Lung microvascular endothelial cell (primary cell): ENCODE results near the gene PARD3B. TPM values are rescaled to one million over a fixed set of nuclear protein-coding genes. Genes with fewer than 3 reads are reported as not detected.
A peak's percentile ranks its signal among the peaks of the same experiment; 100 is the strongest.

Experiments
- DNase-seq, 2 donors: peaks; one replicate each; pipeline versions ENCODE4 v3.0.0 to v3.0.0-alpha.2; 2010; ENCODE audit warnings: low read depth in 2 of 2
- total RNA-seq: library from RNA; depleted of rRNA; stranded (reverse); fragments of >200 nt; gene quantifications from 2 replicates; pipeline ENCODE4 v1.2.1, GENCODE V29; 2014

The PARD3B gene
- total RNA-seq, 1 donor from 2014 or later = 10.9 TPM

- no peak for DNase-seq
These were observed 788.1 kb downstream of the PARD3B start for GRCh38 chr2:205333351-205333750.

GRCh38 chr2:205337274-205337673 is 792.0 kb downstream of the PARD3B start:
- DNase-seq = peak in 1 of 2 donors; percentile 11

GRCh38 chr2:205338156-205338555 is 792.9 kb downstream of the PARD3B start:
- no peak for DNase-seq

DNA sequence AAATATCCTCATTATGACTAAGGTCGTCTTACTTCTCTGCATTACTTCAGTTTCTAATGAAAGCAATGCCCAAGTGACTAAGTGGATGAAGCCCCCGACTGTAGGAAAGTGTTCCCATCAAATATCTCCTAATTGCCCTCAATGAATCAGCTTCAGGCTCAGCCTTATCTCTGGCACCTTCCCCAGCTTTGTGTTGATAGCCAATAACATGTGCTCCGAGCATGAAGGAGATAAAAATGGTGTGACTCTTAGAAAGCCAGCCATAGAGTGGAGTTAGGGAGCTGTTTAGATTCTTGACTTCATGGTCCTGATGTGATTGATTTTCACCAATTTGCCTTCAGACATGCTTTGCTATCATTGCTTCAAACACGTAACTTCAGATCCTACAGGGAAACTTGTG is 797.8 kb downstream of the PARD3B start:
- no peak for DNase-seq

- no peak for DNase-seq
These were observed 801.4 kb downstream of the PARD3B start for GRCh38 chr2:205346649-205347048.

GRCh38 chr2:205347899-205348298 is 802.6 kb downstream of the PARD3B start:
- no peak for DNase-seq

GRCh38 chr2:205352094-205352493 is 806.8 kb downstream of the PARD3B start:
- no peak for DNase-seq

DNA sequence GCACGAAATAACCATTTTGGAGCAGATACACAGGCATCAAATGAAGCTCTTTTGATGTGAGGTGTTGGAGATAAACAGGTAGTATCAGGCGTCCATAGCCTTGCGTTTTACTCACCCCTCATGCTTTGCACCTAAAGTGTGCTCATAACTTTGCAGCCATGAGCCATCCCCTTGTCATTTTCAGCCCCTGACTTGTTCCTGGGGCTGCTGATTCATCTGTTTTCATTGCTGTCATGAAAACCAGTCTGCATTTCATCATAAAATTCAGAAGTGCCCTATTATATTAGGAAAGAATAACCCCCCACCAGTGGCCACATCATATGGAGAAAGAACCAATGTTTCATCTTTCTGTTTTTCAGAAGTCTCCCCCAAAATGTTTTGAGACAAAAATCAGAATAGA is 807.3 kb downstream of the PARD3B start:
- no peak for DNase-seq

DNA sequence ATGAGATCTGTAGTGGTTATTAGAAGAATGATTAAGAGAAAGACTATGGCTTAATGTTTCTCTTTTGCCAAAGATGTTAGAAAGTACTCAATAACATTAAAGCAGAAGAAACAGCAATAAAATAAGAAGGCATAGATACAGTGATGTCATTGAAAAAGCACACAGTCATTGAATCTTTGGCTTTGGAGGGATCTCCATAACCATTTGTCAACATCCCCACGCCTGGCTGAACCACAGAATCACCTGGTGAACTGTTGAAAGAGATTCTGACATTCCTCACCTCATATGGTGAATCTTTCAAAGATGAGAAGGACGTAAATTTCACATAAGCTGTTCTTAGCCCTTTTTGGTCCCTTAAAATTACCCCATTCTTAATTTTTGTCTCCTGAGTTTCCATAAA is 812.5 kb downstream of the PARD3B start:
- DNase-seq = no peak

- no peak for DNase-seq
These were observed 813.1 kb downstream of the PARD3B start for GRCh38 chr2:205358351-205358815.

GRCh38 chr2:205361272-205361671 is 816.0 kb downstream of the PARD3B start:
- no peak for DNase-seq

GRCh38 chr2:205361970-205362369 is 816.7 kb downstream of the PARD3B start:
- DNase-seq = no peak

DNA sequence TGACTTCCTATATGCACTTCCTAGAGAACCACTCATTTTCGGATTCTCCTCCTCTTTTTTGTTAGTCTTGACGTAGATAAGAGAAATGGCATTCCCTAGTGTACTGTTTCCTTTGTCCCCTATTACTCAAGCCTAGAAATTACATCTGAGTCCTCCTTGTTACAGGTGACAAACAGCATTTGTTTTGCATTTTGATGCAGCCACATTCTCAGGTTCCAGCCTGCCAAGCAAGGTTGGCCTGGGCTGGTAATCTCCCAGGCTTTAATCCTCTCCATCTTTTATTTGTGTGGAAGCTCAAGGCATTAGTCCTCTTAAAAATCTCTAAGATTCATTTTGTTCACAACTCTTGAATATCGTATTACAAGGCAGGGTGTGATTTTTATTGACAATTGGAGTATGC is 819.0 kb downstream of the PARD3B start:
- DNase-seq = no peak

- peak in 1 of 2 donors; percentile 56 for DNase-seq
These were observed 821.2 kb downstream of the PARD3B start for GRCh38 chr2:205366336-205367060.

DNA sequence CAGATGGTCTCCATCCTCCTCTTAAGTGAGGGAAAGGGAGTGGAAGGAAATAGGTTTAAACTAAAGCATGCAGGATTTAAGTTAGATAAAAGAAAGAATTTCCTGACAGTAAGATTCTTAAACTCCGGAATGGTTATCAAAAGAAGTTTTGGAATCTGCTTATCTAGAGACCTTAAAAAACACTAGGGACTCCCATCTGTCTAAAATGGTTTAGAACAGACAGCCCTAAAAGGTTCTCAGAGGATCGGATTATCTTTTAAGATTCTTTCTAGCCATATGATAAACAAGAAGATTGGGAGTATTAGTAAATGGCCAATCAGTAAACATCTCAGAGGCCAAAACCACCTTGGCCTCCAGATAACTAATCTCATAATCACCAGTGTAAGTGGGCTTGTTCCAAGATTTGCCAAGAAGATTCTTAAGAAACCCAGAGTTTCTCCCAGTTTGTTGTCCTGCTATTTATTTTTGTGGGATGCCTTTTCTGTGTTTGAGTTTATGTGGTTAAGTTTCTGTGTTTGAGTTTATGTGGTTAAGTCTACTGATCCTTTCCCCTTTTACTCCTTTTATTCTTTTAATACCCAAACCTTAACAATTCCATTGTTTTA is 822.2 kb downstream of the PARD3B start:
- peak in 1 of 2 donors; percentile 20 for DNase-seq

DNA sequence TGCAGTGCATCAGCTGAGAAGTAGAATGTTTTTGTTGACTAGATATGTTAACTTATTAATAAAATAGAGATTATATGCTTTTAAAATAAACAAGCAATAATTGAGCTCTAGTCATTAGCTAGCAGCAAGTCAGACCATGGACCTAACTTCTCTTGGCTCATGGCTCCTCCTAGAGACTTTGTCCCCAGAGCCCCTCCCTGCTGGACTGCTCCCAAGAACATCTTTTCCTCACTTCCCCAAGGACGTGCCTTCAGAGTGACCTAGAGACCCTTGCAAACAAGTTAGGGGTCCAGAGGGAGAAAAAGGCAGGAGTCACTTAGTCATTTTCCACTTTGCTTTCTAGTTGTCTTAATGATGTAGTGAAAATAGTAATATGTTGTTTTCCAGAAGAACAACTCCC is 824.5 kb downstream of the PARD3B start:
- no peak for DNase-seq

GRCh38 chr2:205370726-205371125 is 825.5 kb downstream of the PARD3B start:
- DNase-seq = no peak

DNA sequence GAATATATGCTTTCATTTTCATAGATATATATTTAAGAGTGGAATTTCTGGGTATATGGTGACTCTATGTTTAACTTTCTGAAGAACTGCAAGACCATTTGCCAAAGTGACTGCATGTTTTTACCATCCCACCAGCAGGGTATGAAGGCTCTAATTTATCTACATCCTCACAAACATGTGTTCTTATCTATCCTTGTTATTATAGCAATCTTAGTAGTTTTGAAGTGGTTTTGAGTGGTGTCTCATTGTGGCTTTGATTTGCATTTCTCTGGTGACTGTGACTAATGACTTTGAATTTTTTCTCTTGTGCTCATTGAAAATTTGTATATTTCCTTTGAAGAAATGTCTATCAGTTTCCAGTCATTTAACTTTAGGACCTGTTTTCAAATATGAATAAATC is 826.9 kb downstream of the PARD3B start:
- DNase-seq = peak in 1 of 2 donors; percentile 44

GRCh38 chr2:205375461-205376448 is 830.5 kb downstream of the PARD3B start:
- no peak for DNase-seq

DNA sequence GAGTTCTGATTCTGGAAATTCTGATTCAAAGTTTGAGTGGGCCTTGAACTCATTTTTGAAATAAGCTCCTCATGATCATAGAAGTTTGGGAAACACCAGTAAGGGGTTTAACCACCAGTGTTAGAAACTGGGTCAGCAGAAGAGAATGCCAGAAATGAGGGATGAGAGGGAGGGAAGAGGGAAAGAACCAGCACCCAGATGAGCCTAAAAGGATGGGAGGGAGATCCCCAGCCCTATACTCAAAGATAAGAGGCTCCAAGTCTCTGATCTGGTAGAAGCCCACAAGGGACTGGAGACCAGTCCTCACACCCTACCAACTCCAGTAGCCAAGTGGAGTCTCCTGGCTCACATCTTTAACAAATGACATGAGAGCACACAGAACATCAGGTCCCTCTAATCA is 832.0 kb downstream of the PARD3B start:
- DNase-seq = no peak

GRCh38 chr2:205383601-205384000 is 838.3 kb downstream of the PARD3B start:
- no peak for DNase-seq

GRCh38 chr2:205386109-205386508 is 840.8 kb downstream of the PARD3B start:
- no peak for DNase-seq
